ENCODE data around the gene GABRR1. TPM values are rescaled to one million over a fixed set of nuclear protein-coding genes. Genes with fewer than 3 reads are reported as not detected.

Gene GABRR1
- polyA plus RNA-seq, 3 donors = not detected

DNA sequence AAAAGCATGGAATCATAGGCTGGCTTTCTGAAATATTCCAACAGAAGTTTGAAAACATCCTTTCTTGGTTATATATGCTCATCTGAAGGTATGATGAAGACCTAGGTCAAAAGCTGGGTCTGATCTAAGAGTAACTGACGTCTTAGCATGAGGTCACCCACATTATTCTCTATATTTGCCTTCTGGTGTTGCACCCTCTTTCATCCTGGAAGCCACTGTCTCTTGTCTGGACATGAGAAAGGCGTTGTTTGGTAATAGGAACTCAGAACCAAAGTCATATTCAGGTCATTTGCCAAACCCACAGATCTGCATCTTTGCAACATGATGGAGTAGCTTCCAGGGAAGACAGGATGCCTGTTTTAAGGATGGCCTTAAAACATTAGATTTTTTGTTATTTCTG, 17.6 kb downstream of the GABRR1 start:
- Mint-ChIP-seq H3K9me3 (peaks cover 6 to 19% (median 11%) of the 10 kb centered on the region in 7 donors), H3K4me3 (no peak overlapping the region), H3K36me3 (no peaks in the 10 kb centered on the region), H3K4me1 (peaks cover 6% of the 10 kb centered on the region), H3K27ac (no peak overlapping the region), H3K27me3 (ENCODE audit: low read depth in 3 of 3) (peaks cover 0 to 2% (median 0%) of the 10 kb centered on the region in 3 donors)
- TF ChIP-seq, protein P1, sequence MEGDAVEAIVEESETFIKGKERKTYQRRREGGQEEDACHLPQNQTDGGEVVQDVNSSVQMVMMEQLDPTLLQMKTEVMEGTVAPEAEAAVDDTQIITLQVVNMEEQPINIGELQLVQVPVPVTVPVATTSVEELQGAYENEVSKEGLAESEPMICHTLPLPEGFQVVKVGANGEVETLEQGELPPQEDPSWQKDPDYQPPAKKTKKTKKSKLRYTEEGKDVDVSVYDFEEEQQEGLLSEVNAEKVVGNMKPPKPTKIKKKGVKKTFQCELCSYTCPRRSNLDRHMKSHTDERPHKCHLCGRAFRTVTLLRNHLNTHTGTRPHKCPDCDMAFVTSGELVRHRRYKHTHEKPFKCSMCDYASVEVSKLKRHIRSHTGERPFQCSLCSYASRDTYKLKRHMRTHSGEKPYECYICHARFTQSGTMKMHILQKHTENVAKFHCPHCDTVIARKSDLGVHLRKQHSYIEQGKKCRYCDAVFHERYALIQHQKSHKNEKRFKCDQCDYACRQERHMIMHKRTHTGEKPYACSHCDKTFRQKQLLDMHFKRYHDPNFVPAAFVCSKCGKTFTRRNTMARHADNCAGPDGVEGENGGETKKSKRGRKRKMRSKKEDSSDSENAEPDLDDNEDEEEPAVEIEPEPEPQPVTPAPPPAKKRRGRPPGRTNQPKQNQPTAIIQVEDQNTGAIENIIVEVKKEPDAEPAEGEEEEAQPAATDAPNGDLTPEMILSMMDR (IDR thresholded peaks at IDR 0.05) = no peak
- H4K20me1 ChIP-seq (ENCODE audit: insufficient read depth, low read length) = no peaks in the 10 kb centered on the region
- no peak overlapping the region for H3K4me2 ChIP-seq (replicated peaks; ENCODE audit: extremely low read depth, low read length, poor library complexity, severe bottlenecking)
- no peaks in the 10 kb centered on the region for H3K4me1 ChIP-seq (ENCODE audit: control insufficient read depth in 1 of 2, insufficient read depth in 2 of 2, low read length in 2 of 2)
- no peaks in the 10 kb centered on the region for H3K79me2 ChIP-seq (ENCODE audit: insufficient read depth, low read length)
- no peak for DNase-seq
- H3K36me3 ChIP-seq (replicated peaks in 1 of 2; ENCODE audit: control insufficient read depth in 1 of 2, insufficient read depth in 2 of 2, low read length in 2 of 2) = no peaks in the 10 kb centered on the region
- WGBS (ENCODE audit: insufficient coverage) = 100% methylated on average over 1 of the region's 2 CpGs
- no peak overlapping the region for H3K27ac ChIP-seq (ENCODE audit: low read depth in 1 of 2, low read length in 2 of 2)
- no peaks in the 10 kb centered on the region for H3K27me3 ChIP-seq (ENCODE audit: control insufficient read depth in 2 of 2, insufficient read depth in 2 of 2, low read length in 2 of 2)
- no peak overlapping the region for H3K4me3 ChIP-seq (replicated peaks in 1 of 3; ENCODE audit: low read depth in 2 of 3, low read length in 3 of 3)
- H3K9ac ChIP-seq (ENCODE audit: insufficient read depth, low read length, poor library complexity, severe bottlenecking) = no peak overlapping the region
- H3K9me3 ChIP-seq (replicated peaks in 1 of 2; ENCODE audit: control insufficient read depth in 1 of 2, insufficient read depth in 1 of 2, low read length in 2 of 2) = peaks cover 10 to 12% of the 10 kb centered on the region in 2 donors
- H2AFZ ChIP-seq (ENCODE audit: insufficient read depth, low read depth, low read length, poor library complexity, severe bottlenecking) = no peak overlapping the region
- intact Hi-C loops (cut with micrococcal nuclease) = no loop called here

DNA sequence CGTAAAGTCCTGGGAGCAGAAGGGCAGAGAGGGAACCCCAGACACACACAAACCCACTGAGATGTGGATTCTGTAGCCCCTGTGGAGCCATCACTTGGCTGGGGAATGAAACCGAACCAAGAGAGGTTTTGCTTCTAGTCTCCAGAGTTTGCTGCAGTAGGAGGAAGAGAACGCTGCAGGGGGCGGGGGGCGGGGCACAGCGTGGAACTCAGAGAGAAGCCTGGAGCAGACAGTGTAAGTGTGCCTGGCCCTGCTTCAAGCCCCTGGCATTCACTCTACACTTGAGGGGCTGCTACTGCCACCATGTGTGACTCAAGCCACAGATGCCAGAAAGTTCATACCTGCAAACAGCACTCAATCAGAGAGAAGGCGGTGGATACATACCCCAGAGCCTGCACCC, 18.9 kb downstream of the GABRR1 start:
- H3K9me3 ChIP-seq (replicated peaks in 1 of 2; ENCODE audit: control insufficient read depth in 1 of 2, insufficient read depth in 1 of 2, low read length in 2 of 2) = peaks cover 15 to 19% of the 10 kb centered on the region in 2 donors
- H3K36me3 ChIP-seq (replicated peaks in 1 of 2; ENCODE audit: control insufficient read depth in 1 of 2, insufficient read depth in 2 of 2, low read length in 2 of 2) = no peaks in the 10 kb centered on the region
- TF ChIP-seq, protein P1 (IDR thresholded peaks at IDR 0.05) = no peak
- no peak overlapping the region for H3K9ac ChIP-seq (ENCODE audit: insufficient read depth, low read length, poor library complexity, severe bottlenecking)
- no peak overlapping the region for H3K27ac ChIP-seq (ENCODE audit: low read depth in 1 of 2, low read length in 2 of 2)
- peaks cover 16 to 26% (median 22%) of the 10 kb centered on the region in 7 donors for H3K9me3 Mint-ChIP-seq
- no peaks in the 10 kb centered on the region for H3K27me3 ChIP-seq (ENCODE audit: control insufficient read depth in 2 of 2, insufficient read depth in 2 of 2, low read length in 2 of 2)
- H3K4me3 ChIP-seq (replicated peaks in 1 of 3; ENCODE audit: low read depth in 2 of 3, low read length in 3 of 3) = no peak overlapping the region
- WGBS (ENCODE audit: insufficient coverage) = 45% methylated on average over 4 of the region's 7 CpGs
- H3K27me3 Mint-ChIP-seq (ENCODE audit: low read depth in 3 of 3) = peaks cover 0 to 2% (median 2%) of the 10 kb centered on the region in 3 donors
- H3K36me3 Mint-ChIP-seq = no peaks in the 10 kb centered on the region
- no peak overlapping the region for H2AFZ ChIP-seq (ENCODE audit: insufficient read depth, low read depth, low read length, poor library complexity, severe bottlenecking)
- no peak overlapping the region for H3K27ac Mint-ChIP-seq
- DNase-seq = no peak
- intact Hi-C loops (cut with micrococcal nuclease) = no loop called here
- H3K4me3 Mint-ChIP-seq = no peak overlapping the region
- no peaks in the 10 kb centered on the region for H3K4me1 ChIP-seq (ENCODE audit: control insufficient read depth in 1 of 2, insufficient read depth in 2 of 2, low read length in 2 of 2)
- no peaks in the 10 kb centered on the region for H3K79me2 ChIP-seq (ENCODE audit: insufficient read depth, low read length)
- no peak overlapping the region for H3K4me2 ChIP-seq (replicated peaks; ENCODE audit: extremely low read depth, low read length, poor library complexity, severe bottlenecking)
- H3K4me1 Mint-ChIP-seq = peaks cover 6% of the 10 kb centered on the region
- no peaks in the 10 kb centered on the region for H4K20me1 ChIP-seq (ENCODE audit: insufficient read depth, low read length)
